HG03520 (cell line): Measurements from ENCODE around the gene CFAP100.

Experiments
- ATAC-seq: cut with Tn5 transposase; IDR thresholded peaks from one replicate; pipeline ENCODE4 v1.9.1; 2021; ENCODE audit warnings: mild to moderate bottlenecking, moderate library complexity; ENCODE audit not compliant: unreplicated experiment

CFAP100 gene

GRCh38 chr3:126456766-126457388, 62.2 kb downstream of the CFAP100 start:
- no peak for ATAC-seq

GRCh38 chr3:126459111-126459762, 64.5 kb downstream of the CFAP100 start:
- no peak for ATAC-seq

DNA sequence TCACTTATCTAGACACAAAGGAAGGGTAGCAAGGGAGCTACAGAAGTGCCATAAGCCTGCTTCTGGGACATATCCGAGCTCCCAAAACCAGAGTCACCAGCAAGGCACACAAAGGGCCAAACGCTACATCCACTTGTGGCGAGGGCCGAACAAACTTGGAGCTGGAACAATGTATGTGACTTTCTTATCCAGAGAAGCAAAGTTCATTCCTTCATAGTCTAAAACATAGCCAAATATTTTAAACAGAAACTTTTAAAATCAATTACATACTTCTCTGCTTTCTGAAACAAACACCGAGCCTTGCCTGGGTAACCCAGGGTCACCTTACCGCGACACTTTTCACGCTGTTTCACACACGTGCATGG, 65.0 kb downstream of the CFAP100 start:
- no peak for ATAC-seq

GRCh38 chr3:126460381-126460780, 65.7 kb downstream of the CFAP100 start:
- ATAC-seq: no peak

DNA sequence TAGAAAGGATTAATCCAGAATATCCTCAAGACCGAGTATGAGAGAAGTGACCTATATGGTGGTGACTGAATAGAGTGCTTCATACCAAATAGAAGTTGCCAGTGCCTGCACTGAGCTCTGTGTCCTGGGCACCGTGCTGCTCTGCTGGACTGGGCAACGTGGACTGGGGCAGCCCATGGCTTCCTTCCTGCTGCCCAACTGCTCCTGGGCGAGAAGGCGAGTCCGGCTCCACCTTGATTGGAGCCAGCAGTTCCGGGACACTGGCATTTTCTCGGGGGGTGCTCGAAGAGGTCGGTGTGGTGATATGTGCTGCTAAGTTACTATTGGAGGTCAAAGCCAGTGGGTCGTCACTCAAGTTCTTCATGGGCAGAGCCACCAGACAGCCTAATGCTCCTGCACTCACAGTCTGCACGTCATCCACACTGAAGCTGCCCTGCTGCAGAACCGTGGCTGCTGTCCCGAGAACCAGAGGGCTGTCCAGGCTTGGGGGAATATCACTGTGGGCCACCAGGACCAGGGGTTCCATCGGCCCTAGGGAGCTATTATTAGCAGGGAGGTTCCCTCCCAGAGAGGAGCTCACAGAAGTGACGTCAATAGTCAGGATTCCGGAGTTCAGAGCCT, 66.9 kb downstream of the CFAP100 start:
- no peak for ATAC-seq

DNA sequence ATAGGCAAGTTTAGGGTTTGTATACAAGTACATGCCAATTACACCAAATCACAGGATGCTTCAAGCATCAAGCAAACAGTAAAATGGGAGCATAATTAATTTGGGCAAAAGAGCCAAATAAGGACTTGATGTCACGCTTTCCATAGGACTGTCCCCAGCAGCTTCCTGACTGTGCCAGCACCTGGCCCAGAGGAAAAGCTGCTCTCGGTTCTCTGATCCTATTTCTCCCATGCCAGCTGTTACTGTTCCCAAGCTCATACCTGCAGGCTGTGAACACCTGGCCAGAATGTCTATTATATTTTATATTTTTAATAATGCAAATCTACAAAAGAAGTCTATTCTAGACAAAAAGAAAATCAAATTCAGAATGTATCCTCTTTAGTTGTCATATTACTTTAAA, 68.8 kb downstream of the CFAP100 start:
- no peak for ATAC-seq

DNA sequence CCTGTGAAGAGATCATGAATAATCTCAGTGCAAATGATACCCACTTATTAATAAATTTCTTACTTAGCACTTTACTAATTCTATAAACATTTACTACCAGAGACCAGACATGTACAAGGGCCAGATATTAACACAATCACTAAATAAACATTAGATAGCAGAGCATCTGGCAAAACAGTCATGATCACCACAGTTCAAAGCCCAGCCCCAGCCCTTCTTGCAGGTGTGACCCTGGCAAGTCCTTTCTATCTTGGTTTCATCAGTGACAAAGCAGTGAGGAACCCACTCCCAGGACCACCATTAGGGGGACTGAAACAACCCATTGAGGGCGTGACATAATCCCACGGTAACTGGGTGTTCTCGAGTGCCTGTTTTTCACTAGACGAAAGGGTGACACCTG, 69.4 kb downstream of the CFAP100 start:
- ATAC-seq: no peak

DNA sequence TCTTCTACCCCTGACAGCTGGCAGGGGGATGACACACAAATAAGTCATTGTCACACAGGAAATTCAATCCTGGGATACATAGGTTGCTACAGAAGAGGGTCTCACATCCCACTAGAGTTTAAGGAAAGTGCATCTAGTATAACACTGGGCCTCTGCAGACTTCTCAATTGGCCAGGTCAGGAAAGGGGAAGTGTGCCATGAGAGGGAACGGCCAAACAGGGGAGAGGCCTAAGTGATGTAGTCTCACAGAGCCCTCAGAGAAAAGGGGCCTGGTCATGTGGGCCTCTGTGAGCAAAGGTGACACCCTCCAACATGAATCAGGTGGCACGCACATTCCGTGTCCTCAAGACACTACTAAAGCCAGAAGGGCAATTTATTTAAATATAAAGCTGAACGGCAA, 69.8 kb downstream of the CFAP100 start:
- ATAC-seq: no peak

- ATAC-seq: no peak
Measured at GRCh38 chr3:126464997-126465396, 70.3 kb downstream of the CFAP100 start.

DNA sequence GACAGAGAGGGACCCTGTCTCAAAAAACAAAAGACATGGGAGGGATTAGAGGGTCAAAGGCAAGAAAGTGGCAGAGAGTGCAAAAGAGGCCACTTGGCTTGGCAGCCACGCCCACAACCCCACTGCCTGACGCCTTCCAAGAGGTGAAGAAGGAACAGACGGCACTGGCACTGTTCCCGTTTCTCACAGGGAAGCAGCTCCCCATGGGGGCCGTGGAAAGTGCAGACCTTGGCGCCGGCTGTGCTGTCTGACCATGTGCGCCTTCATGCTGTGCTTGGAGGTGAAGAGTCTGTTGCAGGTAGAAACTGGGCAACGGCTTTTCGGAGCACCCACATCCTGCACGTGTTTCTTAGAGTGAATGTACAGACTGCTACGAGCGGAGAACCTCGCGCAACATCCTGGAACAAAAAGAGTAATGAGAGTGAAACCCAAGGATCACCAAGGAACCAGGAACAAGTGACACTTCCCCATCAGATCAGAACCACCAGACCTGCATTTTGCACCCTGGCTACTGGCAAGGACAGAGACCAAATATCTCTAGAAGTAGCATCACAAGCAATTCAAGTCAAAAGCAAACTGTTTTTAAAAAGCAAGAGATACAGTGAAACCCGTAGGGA, 71.3 kb downstream of the CFAP100 start:
- ATAC-seq: no peak

GRCh38 chr3:126466886-126467610, 72.3 kb downstream of the CFAP100 start:
- ATAC-seq: no peak

DNA sequence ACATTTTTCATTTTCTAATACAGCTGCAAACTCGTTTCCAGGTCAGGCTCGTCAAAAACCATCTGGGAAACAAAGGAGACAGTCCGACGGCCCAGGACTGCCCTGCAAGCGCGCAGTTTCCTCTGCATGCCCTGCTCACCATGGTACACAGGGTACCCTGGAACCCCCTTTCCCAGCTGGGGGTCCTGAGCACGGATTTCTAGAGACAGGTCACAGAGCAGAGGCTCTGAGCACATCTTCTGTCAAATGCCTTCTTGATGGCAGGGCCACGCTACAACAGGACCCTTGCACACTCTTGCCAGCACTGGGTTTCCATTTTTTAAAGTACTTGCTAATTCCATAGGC, 72.9 kb downstream of the CFAP100 start:
- ATAC-seq: no peak

GRCh38 chr3:126468028-126468891, 73.6 kb downstream of the CFAP100 start:
- no peak for ATAC-seq

- no peak for ATAC-seq
Measured at GRCh38 chr3:126469479-126469878, 74.8 kb downstream of the CFAP100 start.

DNA sequence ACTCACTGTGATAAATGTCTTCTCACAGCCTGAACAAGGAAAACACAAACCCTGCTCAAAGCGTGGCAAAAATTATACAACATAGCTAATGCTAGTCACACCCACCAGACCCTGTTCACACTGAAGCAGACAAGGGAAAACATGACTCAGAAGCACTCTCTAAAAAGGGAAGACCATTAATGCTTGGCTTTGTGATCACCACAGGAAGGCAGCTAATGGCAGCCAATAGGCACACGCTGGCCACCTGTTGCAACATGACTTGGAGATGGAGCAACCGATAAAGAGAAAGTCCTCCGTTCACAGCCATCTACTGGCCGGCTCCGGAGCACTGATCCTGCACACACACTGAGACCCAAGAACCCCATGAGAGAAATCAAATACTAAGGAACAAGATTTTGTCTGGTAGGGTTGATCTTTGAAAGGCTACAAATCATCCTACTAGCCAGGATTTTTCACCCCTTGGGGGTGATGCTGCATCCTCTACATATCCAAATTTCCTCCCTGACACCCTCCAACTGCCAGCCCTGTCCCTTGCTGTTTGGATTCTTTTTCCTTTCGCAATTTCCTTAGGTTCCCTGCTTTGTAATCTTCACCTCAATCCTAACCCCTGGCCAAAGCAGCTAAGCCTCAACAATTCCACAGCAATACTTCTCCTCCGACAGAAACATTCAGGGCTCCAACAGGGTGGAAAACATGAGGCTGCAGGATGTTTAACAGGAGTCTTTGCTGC, 77.7 kb downstream of the CFAP100 start:
- ATAC-seq: no peak

- ATAC-seq: no peak
Measured at GRCh38 chr3:126473292-126474168, 78.8 kb downstream of the CFAP100 start.

DNA sequence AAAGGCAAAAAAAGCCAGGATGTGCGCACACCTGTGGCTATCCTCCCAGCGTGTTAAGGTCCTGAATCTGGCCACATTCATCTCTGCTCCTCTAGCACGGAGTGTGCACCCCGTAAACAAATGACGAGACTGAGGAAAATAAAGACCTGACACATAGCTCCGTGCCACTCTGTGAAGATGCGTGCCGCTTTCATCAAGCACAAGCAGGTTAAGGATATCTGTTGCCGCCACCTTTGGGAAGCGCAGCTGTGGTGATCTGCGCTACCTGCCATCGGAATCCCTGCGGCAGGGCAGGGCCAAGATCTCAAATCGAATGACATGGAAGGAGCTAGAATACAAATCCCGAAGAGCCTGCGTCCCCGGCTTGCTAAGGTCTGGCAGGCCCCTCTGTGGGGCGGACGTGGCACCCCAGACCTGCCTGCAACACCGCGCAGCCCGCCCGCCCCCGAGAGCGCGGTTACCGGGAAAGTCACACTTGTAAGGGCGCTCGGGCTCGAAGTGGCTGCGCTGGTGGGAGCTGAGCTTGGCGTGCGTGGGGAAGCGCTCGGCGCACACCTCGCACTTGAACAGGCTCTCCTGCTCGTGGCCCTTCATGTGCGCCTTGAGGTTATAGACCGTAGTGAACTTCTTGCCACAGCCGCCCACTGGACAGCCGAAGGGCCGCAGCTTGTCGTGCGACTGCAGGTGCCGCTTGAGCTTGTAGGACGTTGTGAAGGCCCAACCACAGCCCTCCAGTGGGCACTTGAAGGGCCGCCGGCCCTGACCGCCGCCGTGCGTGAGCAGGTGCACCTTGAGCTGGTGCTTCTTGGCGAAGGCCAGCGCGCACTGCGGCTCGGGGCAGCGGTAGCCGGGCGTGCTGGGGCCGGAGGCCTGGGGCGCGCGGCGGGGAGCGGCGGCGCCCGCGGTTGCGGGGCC, 80.0 kb downstream of the CFAP100 start:
- ATAC-seq: peak; percentile 18
